HG03520 (cell line): ENCODE measurements around the gene SLC47A1.
"Not testable (repeated sequence)": the region's sequence is repeated elsewhere in the genome, so short reads cannot be mapped to it uniquely, and the experiment has no call there.

Source experiments
- ATAC-seq: cut with Tn5 transposase; IDR thresholded peaks from one replicate; pipeline ENCODE4 v1.9.1; 2021; ENCODE audit warnings: mild to moderate bottlenecking, moderate library complexity; ENCODE audit not compliant: unreplicated experiment

Gene SLC47A1

GRCh38 chr17:19533718-19534561 lies at the start of gene SLC47A1:
Gene SLC47A1 (plus strand): TSS chr17:19533854. CDS start chr17:19533940, 86 bp downstream.
- ATAC-seq = no peak

- no peak for ATAC-seq
Observed at GRCh38 chr17:19485800-19486340, 47.8 kb upstream of the SLC47A1 start.

- no peak for ATAC-seq
Observed at GRCh38 chr17:19486351-19487023, 47.2 kb upstream of the SLC47A1 start.

GRCh38 chr17:19487024-19487600 lies 46.5 kb upstream of the SLC47A1 start:
- ATAC-seq = no peak

GRCh38 chr17:19492141-19492540 lies 41.5 kb upstream of the SLC47A1 start:
- no peak for ATAC-seq

GRCh38 chr17:19494961-19495806 lies 38.5 kb upstream of the SLC47A1 start:
- no peak for ATAC-seq

GRCh38 chr17:19495828-19496528 lies 37.7 kb upstream of the SLC47A1 start:
- ATAC-seq = no peak

GRCh38 chr17:19497624-19498023 lies 36.0 kb upstream of the SLC47A1 start:
- no peak for ATAC-seq

- ATAC-seq = no peak
Observed at GRCh38 chr17:19501219-19501618, 32.4 kb upstream of the SLC47A1 start.

GRCh38 chr17:19502517-19502916 lies 31.1 kb upstream of the SLC47A1 start:
- ATAC-seq = no peak

GRCh38 chr17:19505561-19505960 lies 28.1 kb upstream of the SLC47A1 start:
- not testable (repeated sequence) for ATAC-seq

GRCh38 chr17:19507775-19508576 lies 25.7 kb upstream of the SLC47A1 start:
- peak; percentile 64 for ATAC-seq

GRCh38 chr17:19508577-19508867 lies 25.1 kb upstream of the SLC47A1 start:
- ATAC-seq = no peak

GRCh38 chr17:19509281-19509852 lies 24.3 kb upstream of the SLC47A1 start:
- not testable (repeated sequence) for ATAC-seq

GRCh38 chr17:19510903-19511302 lies 22.8 kb upstream of the SLC47A1 start:
- no peak for ATAC-seq

- no peak for ATAC-seq
Observed at GRCh38 chr17:19513897-19514488, 19.7 kb upstream of the SLC47A1 start.

- no peak for ATAC-seq
Observed at GRCh38 chr17:19517699-19518098, 16.0 kb upstream of the SLC47A1 start.

- ATAC-seq = not testable (repeated sequence)
Observed at GRCh38 chr17:19519388-19520291, 14.0 kb upstream of the SLC47A1 start.
